Type B pancreatic cell (in vitro differentiated cells): ENCODE data around the gene GPAM. TPM values are rescaled to one million over a fixed set of nuclear protein-coding genes. Genes with fewer than 3 reads are reported as not detected.
"Not testable (repeated sequence)": the region's sequence is repeated elsewhere in the genome, so short reads cannot be mapped to it uniquely, and the experiment has no call there.

Experiments used
- DNase-seq: peaks from one replicate; pipeline ENCODE4 v3.0.0; 2021; ENCODE audit warnings: mixed read lengths; ENCODE audit not compliant: unreplicated experiment; ENCODE audit errors: extremely low spot score
- H3K27ac Mint-ChIP-seq: 2 replicates; pipeline ENCODE4 v1.8.0; 2021; ENCODE audit warnings: mild to moderate bottlenecking, mixed read lengths
- H3K27me3 Mint-ChIP-seq: 2 replicates; pipeline ENCODE4 v1.8.0; 2021; ENCODE audit warnings: mixed read lengths
- H3K36me3 Mint-ChIP-seq: 2 replicates; pipeline ENCODE4 v1.8.0; 2021; ENCODE audit warnings: mixed read lengths
- H3K4me1 Mint-ChIP-seq: one replicate; pipeline ENCODE4 v1.8.0; 2021; ENCODE audit warnings: mixed read lengths; ENCODE audit not compliant: unreplicated experiment
- H3K4me3 Mint-ChIP-seq: 2 replicates; pipeline ENCODE4 v1.8.0; 2021; ENCODE audit warnings: mild to moderate bottlenecking, mixed read lengths
- H3K9me3 Mint-ChIP-seq: 2 replicates; pipeline ENCODE4 v1.8.0; 2021; ENCODE audit warnings: mixed read lengths
- CTCF ChIP-seq: fragments of 200-600 bp; sonication (generic); conservative IDR thresholded peaks from 2 replicates; pipeline ENCODE4 v1.5.0; 2021; ENCODE audit warnings: antibody characterized with exemption, mild to moderate bottlenecking
- total RNA-seq: library from RNA; stranded (reverse); gene quantifications from 2 replicates; pipeline ENCODE4 v1.2.1, GENCODE V29; 2021; ENCODE audit warnings: low replicate concordance

GPAM gene
- total RNA-seq, 1 donor from 2014 or later, result 24.1 TPM

GRCh38 chr10:112202076-112202475, 18.5 kb upstream of the GPAM start:
- no peaks in the 10 kb centered on the region for H3K4me1 Mint-ChIP-seq
- H3K9me3 Mint-ChIP-seq, result no peaks in the 10 kb centered on the region

GRCh38 chr10:112201334-112201733, 17.8 kb upstream of the GPAM start:
- DNase-seq, result no peak
- no peaks in the 10 kb centered on the region for H3K4me1 Mint-ChIP-seq
- no peak for TF ChIP-seq CTCF

More at GRCh38 chr10:112202076-112202475, 18.5 kb upstream of the GPAM start:
- no peak for DNase-seq
- Mint-ChIP-seq H3K27ac (no peak overlapping the region), H3K4me3 (no peak overlapping the region), H3K36me3 (no peaks in the 10 kb centered on the region), H3K27me3 (peaks cover 22% of the 10 kb centered on the region)
- no peak for TF ChIP-seq CTCF

GRCh38 chr10:112200259-112200658, 16.7 kb upstream of the GPAM start:
- H3K9me3 Mint-ChIP-seq, H3K36me3 Mint-ChIP-seq, H3K27ac Mint-ChIP-seq, H3K4me1 Mint-ChIP-seq, H3K4me3 Mint-ChIP-seq, DNase-seq: not testable (repeated sequence)
- H3K27me3 Mint-ChIP-seq, result peaks cover 30% of the 10 kb centered on the region

More at GRCh38 chr10:112201334-112201733, 17.8 kb upstream of the GPAM start:
- Mint-ChIP-seq H3K4me3 (no peak overlapping the region), H3K9me3 (no peaks in the 10 kb centered on the region), H3K27ac (no peak overlapping the region), H3K36me3 (no peaks in the 10 kb centered on the region), H3K27me3 (peaks cover 25% of the 10 kb centered on the region)

GRCh38 chr10:112197662-112198061, 14.1 kb upstream of the GPAM start:
- H3K4me1 Mint-ChIP-seq, H3K4me3 Mint-ChIP-seq: not testable (repeated sequence)

GRCh38 chr10:112195224-112195623, 11.7 kb upstream of the GPAM start:
- no peaks in the 10 kb centered on the region for H3K9me3 Mint-ChIP-seq
- TF ChIP-seq CTCF, result no peak
- no peaks in the 10 kb centered on the region for H3K36me3 Mint-ChIP-seq
- H3K27me3 Mint-ChIP-seq, result peaks cover 28% of the 10 kb centered on the region
- H3K4me1 Mint-ChIP-seq, result no peaks in the 10 kb centered on the region
- no peak overlapping the region for H3K4me3 Mint-ChIP-seq
- DNase-seq, result no peak
- H3K27ac Mint-ChIP-seq, result no peak overlapping the region

More at GRCh38 chr10:112197662-112198061, 14.1 kb upstream of the GPAM start:
- not testable (repeated sequence) for H3K27ac Mint-ChIP-seq, H3K36me3 Mint-ChIP-seq, DNase-seq, H3K9me3 Mint-ChIP-seq
- peaks cover 40% of the 10 kb centered on the region for H3K27me3 Mint-ChIP-seq

- no peak overlapping the region for H3K27ac Mint-ChIP-seq
Measured at GRCh38 chr10:112191791-112192190, 8.2 kb upstream of the GPAM start.

More at GRCh38 chr10:112191791-112192190, 8.2 kb upstream of the GPAM start:
- no peak for TF ChIP-seq CTCF
- H3K27me3 Mint-ChIP-seq, result peaks cover 32% of the 10 kb centered on the region
- H3K9me3 Mint-ChIP-seq, result no peaks in the 10 kb centered on the region
- H3K4me1 Mint-ChIP-seq, result no peaks in the 10 kb centered on the region
- no peak for DNase-seq
- H3K4me3 Mint-ChIP-seq, result no peak overlapping the region
- H3K36me3 Mint-ChIP-seq, result no peaks in the 10 kb centered on the region
